ENCODE data around the gene TMEM30A.

DNA sequence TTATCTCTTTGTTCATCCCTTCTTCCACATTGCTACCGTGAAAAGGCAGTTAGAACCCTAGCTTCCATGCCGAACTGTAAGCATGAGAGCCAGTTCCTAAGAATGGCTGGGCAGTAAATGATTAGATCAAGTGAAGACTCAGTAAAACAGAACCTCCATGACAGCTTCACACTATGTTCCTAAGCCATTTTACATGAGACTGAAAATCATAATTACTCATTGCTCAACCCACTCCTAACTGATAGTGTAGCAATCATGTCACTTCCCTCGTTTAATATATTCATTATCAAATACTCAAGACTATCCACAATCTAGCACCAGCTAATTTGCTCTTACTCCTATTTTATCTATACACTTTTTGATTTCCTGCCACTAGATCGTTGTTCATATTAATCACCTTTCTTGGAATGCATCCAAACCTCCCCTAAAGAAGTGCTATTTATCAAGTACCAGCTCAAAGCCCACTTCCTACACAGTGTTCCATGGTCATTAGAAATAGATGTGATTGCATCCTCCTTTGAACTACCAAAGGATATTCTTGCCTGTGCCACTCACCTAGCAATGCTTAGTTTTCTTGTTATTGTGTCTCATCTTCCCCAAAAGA, 6.0 kb downstream of the TMEM30A start:
- TF ChIP-seq CTCF (IDR thresholded peaks at IDR 0.05; ENCODE audit: borderline replicate concordance, extremely low read depth, low read length, poor library complexity, severe bottlenecking) (no peak), EZH2 (IDR thresholded peaks at IDR 0.05; ENCODE audit: borderline replicate concordance, low read depth, low read length, severe bottlenecking) (no peak)

Data from DND-41 (cell line).